ENCODE measurements around the gene LRP1B. TPM values are rescaled to one million over a fixed set of nuclear protein-coding genes. Genes with fewer than 3 reads are reported as not detected.

LRP1B gene
- total and polyA plus RNA-seq, 2 of the 8 experiments (the other 6 are each of a cell fraction or from before 2014, with no cell fraction given): 0.03 TPM; not detected in 1

DNA sequence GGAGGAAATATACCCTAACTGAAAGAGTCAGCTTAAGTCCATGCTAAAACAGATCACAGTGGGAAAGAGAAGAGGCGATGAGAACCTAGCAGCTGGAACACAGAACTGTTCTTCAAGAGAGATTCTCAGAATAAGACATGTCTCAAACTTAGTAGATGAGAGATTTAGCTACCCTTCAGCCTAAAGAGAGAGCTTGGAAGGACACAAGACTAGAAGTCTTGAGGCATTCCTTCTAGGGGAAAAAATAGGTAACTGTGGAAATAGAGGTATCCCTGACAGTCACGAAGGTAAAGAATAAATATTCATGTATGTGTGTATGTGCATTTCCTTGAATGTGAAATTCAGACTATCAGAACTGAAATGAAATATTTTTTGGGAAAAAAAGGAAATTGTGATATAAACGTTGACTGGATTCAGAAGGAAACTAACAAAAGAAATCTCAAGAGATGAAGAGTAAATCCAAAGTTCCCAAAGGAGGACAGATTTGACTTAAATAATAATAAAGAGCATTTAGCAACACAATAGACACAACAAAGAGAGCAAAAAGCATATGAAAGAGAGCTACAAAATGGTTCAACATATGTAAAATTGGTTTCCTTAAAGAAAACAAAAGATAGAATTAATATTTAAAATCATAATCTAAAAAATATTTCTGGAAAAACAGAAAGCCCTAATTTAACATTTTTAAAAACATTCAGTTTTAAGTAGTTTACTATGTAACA lies 258.7 kb downstream of the LRP1B start:
- Histone ChIP-seq H4K91ac (replicated peaks; ENCODE audit: insufficient read length, low read length) (peak overlapping the region; percentile 65), H3K56ac (replicated peaks; ENCODE audit: insufficient read length, low read depth, low read length) (no peak overlapping the region), H3K23ac (ENCODE audit: insufficient read length) (no peak overlapping the region), H2BK15ac (ENCODE audit: low read length) (no peak overlapping the region), H3K9me3 (ENCODE audit: insufficient read depth in 2 of 2, low read depth in 1 of 2, low read length in 1 of 2) (no peaks in the 10 kb centered on the region), H3K9ac (replicated peaks in 1 of 4; ENCODE audit: extremely low read depth in 1 of 4, low read depth in 3 of 4, low read length in 3 of 4) (no peak overlapping the region), H2BK12ac (ENCODE audit: low read depth, low read length) (no peak overlapping the region), H2AFZ (ENCODE audit: low read length) (no peak overlapping the region), H2AK5ac (ENCODE audit: low read depth, low read length) (no peak overlapping the region), H3K36me3 (ENCODE audit: control insufficient read depth in 2 of 4, insufficient read depth in 4 of 4, low read length in 3 of 4) (no peaks in the 10 kb centered on the region), H3K79me1 (ENCODE audit: low read depth, low read length) (no peaks in the 10 kb centered on the region), H3K4ac (replicated peaks; ENCODE audit: insufficient read length, low read depth, low read length) (no peak overlapping the region), H3K4me1 (replicated peaks in 1 of 4; ENCODE audit: control insufficient read depth in 3 of 4, insufficient read depth in 4 of 4, low read length in 3 of 4) (peaks cover 0 to 14% (median 0%) of the 10 kb centered on the region in 4 experiments; a peak in 1 of 7 replicates), H3K23me2 (ENCODE audit: low read depth, low read length) (no peaks in the 10 kb centered on the region), H2BK20ac (ENCODE audit: low read length) (peak overlapping the region; percentile 62; the same call in 1 of the 2 replicates), H4K8ac (ENCODE audit: extremely low read depth, insufficient read depth, low read length) (no peak overlapping the region), H3K18ac (ENCODE audit: extremely low read depth, low read length) (no peak overlapping the region), H2BK5ac (ENCODE audit: low read depth, low read length) (peak overlapping the region; percentile 18; the same call in 1 of the 2 replicates), H4K5ac (ENCODE audit: insufficient read length, low read depth, low read length) (peak overlapping the region; percentile 94), H3K27ac (ENCODE audit: low read depth, low read length) (no peak overlapping the region), H2BK120ac (replicated peaks; ENCODE audit: low read depth, low read length) (peak overlapping the region; percentile 82), H3K4me3 (ENCODE audit: extremely low read depth in 1 of 4, insufficient read depth in 2 of 4, low read depth in 3 of 4, low read length in 4 of 4) (peak overlapping the region in 1 of 4 experiments; percentile 38; a peak in 1 of 8 replicates), H3K4me2 (ENCODE audit: insufficient read depth in 1 of 2, low read depth in 2 of 2, low read length in 2 of 2) (peak overlapping the region; percentile 31 to 61; a peak in 2 of 4 replicates), H3K14ac (ENCODE audit: insufficient read length) (peak overlapping the region; percentile 28), H3K79me2 (ENCODE audit: control insufficient read depth in 1 of 2, insufficient read depth in 2 of 2, low read length in 2 of 2) (no peaks in the 10 kb centered on the region), H3K27me3 (replicated peaks in 1 of 4; ENCODE audit: control insufficient read depth in 3 of 4, extremely low read depth in 1 of 4, insufficient read depth in 3 of 4, low read length in 3 of 4) (no peaks in the 10 kb centered on the region; a peak in 1 of 7 replicates), H4K20me1 (replicated peaks in 1 of 2; ENCODE audit: control insufficient read depth in 1 of 2, insufficient read depth in 2 of 2, low read length in 2 of 2) (no peaks in the 10 kb centered on the region)
- DNase-seq (ENCODE audit: low read depth in 1 of 2, low spot score in 2 of 2) (no peak), FAIRE-seq (no peak)
- ChIA-PET POLR2A (ENCODE audit: partially characterized antibody) (no interaction called here), CTCF (ENCODE audit: partially characterized antibody) (interaction anchor here (0.7 to 0.9 kb wide), 2 partner anchors 9 to 27 kb away, joined by 3 read pairs; no protein-coding TSS in a partner anchor)
- WGBS, 2 experiments (ENCODE audit: extremely low coverage in 1 of 2, insufficient coverage in 1 of 2, insufficient read length in 1 of 2, insufficient replicate concordance in 2 of 2, low coverage in 1 of 2, low lambda C conversion rate in 2 of 2, missing lambda C conversion rate in 1 of 2): 25% methylated on average over 3 of the region's 3 CpGs; no CpG with 5 or more reads in 1 of the 2 experiments

All from H1 (cell line).